ENCODE data around the gene MIOX.

MIOX gene

GRCh38 chr22:50502628-50503474 is 16.2 kb downstream of the MIOX start:
- TF ChIP-seq ZFX (IDR thresholded peaks at IDR 0.05; ENCODE audit: borderline replicate concordance) (no peak), CTCF (IDR thresholded peaks at IDR 0.05) (no peak)
- H3K27ac ChIP-seq = peak overlapping the region; percentile 33; the same call in 1 of the 2 replicates

- no peak overlapping the region for H3K27ac ChIP-seq
- TF ChIP-seq ZFX (IDR thresholded peaks at IDR 0.05; ENCODE audit: borderline replicate concordance) (no peak), CTCF (IDR thresholded peaks at IDR 0.05) (no peak)
These were observed 17.0 kb downstream of the MIOX start for GRCh38 chr22:50503475-50504145.

- no peak overlapping the region for H3K27ac ChIP-seq
These were observed 17.9 kb downstream of the MIOX start for GRCh38 chr22:50504369-50505211.

GRCh38 chr22:50505276-50505775 is 18.7 kb downstream of the MIOX start:
- no peak overlapping the region for H3K27ac ChIP-seq
- TF ChIP-seq CTCF (IDR thresholded peaks at IDR 0.05) = no peak

More at GRCh38 chr22:50504369-50505211, 17.9 kb downstream of the MIOX start:
- TF ChIP-seq ZFX (IDR thresholded peaks at IDR 0.05; ENCODE audit: borderline replicate concordance) = no peak
- no peak for TF ChIP-seq CTCF (IDR thresholded peaks at IDR 0.05)

GRCh38 chr22:50505776-50506610 is 19.3 kb downstream of the MIOX start:
- TF ChIP-seq CTCF (IDR thresholded peaks at IDR 0.05) (no peak), ZFX (IDR thresholded peaks at IDR 0.05; ENCODE audit: borderline replicate concordance) (no peak)
- peak overlapping the region; percentile 73 for H3K27ac ChIP-seq

- H3K27ac ChIP-seq = peak overlapping the region; percentile 73
- TF ChIP-seq ZFX (IDR thresholded peaks at IDR 0.05; ENCODE audit: borderline replicate concordance) (no peak), CTCF (IDR thresholded peaks at IDR 0.05) (no peak)
These were observed 20.2 kb downstream of the MIOX start for GRCh38 chr22:50506611-50507420.

All from 22Rv1 (cell line).